ENCODE measurements around the gene DISC1.
"Not testable (repeated sequence)": the region's sequence is repeated elsewhere in the genome, so short reads cannot be mapped to it uniquely, and the experiment has no call there.

DISC1 gene

DNA sequence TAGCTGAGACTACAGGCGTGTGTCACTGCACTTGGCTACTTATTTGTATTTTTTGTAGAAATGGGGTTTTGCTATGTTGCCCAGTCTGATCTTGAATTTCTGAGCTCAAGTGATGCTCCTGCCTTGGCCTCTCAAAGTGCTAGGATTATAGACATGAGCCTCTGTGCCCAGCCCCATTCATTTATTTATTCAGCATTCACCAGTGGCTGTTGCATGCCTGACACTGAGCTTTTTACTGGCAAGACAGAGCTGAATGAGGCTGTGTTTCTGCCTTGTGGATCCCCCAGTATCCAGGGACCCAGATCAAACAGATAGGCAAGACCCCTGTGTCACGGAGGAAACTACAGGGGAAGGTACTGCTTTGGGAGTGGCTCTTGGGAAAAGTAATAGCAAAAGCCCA is 109.4 kb downstream of the DISC1 start:
- DNase-seq, result no peak

DNA sequence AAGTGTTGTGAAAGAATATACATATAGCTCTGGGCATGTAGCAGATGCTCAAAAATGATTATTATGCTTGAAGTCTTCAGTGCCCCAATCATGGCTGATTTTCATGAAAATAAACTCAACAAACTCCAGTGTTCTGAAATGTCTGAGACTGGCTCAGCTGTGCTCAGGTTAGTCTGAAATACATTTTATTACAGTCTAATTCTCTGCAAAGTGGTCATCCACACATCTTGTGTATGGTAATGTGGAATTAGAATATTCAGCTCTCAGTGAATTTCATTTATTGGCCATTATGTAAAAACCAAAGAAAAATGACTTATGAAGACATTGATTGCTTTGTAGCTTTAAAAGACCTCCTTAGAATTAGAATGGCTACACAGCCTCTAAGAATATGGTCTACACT is 109.9 kb downstream of the DISC1 start:
- DNase-seq, result no peak

- DNase-seq, result no peak
Observed at GRCh38 chr1:231738554-231738953, 112.0 kb downstream of the DISC1 start.

- no peak for DNase-seq
Observed at GRCh38 chr1:231743966-231744365, 117.4 kb downstream of the DISC1 start.

DNA sequence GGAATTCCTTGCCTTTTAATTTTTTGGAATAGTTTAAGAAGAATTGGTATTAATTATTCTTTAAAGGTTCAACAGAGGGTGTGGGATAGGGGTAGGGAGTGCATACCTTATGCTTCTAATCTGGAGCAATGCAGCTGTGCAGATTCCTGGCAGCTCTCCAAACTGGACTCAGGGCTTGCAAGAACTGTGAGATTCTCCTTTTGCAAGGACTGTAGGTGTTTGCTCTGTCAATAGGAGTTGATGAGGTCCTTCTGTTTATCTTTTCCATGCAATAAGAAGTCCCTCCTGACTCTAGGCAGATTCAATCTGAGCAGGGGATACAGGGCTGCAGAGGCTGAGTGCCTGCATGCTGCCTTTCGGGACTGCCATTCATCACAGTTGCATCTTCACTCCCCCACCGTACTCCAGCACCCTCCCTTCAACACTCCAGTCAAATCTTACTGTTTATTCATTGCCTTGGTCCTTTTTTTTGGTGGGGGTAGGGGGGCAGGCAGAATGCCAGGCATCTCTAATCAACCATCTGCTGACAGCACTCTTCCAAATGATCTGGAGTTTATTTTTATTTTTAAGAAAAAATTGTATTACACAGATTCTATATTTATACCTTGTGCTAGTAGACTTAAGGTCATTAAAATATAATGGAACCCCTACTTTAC is 122.3 kb downstream of the DISC1 start:
- DNase-seq, result no peak

- no peak for DNase-seq
Observed at GRCh38 chr1:231750296-231750695, 123.7 kb downstream of the DISC1 start.

GRCh38 chr1:231750818-231751362 is 124.3 kb downstream of the DISC1 start:
- DNase-seq, result no peak

DNA sequence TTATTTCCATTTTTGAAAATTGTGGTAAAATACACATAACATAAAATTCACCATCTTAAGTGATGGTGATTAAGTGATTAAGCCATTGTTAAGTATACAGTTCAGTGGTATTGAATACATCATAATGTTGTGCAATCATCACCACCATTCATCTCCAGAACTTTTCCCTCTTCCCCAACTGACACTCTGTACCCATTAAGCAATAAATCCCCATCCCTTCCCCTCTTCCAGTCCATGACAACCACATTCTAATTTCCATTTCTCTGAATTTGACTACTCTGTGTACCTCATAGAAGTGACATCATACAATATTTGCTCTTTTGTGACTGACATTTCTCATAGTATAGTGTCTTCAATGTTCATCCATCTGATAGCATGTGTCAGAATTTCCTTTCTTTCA is 124.8 kb downstream of the DISC1 start:
- DNase-seq, result no peak

GRCh38 chr1:231753313-231753712 is 126.7 kb downstream of the DISC1 start:
- DNase-seq, result no peak

GRCh38 chr1:231757101-231757404 is 130.5 kb downstream of the DISC1 start:
- no peak for DNase-seq

GRCh38 chr1:231757759-231758158 is 131.2 kb downstream of the DISC1 start:
- DNase-seq, result no peak

GRCh38 chr1:231761252-231761651 is 134.7 kb downstream of the DISC1 start:
- no peak for DNase-seq

GRCh38 chr1:231761747-231762541 is 135.4 kb downstream of the DISC1 start:
- no peak for DNase-seq

- DNase-seq, result no peak
Observed at GRCh38 chr1:231763456-231763855, 136.9 kb downstream of the DISC1 start.

DNA sequence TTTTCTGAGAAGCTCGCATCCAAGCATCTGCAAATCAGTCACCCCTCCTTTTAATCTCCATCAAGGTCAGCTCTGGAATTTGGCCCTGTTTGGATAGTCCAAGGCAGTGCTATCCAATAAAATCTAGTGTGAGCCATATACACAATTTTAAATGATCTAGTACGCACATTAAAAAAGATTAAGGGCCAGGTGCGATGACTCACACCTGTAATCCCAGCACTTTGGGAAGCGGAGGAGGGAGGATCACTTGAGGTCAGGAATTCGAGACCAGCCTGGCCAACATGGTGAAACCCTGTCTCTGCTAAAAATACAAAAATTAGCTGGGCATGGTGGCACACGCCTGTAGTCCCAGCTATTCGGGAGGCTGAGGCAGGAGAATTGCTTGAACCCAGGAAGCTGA is 139.2 kb downstream of the DISC1 start:
- not testable (repeated sequence) for DNase-seq

- DNase-seq, result no peak
Observed at GRCh38 chr1:231767471-231767870, 140.9 kb downstream of the DISC1 start.

DNA sequence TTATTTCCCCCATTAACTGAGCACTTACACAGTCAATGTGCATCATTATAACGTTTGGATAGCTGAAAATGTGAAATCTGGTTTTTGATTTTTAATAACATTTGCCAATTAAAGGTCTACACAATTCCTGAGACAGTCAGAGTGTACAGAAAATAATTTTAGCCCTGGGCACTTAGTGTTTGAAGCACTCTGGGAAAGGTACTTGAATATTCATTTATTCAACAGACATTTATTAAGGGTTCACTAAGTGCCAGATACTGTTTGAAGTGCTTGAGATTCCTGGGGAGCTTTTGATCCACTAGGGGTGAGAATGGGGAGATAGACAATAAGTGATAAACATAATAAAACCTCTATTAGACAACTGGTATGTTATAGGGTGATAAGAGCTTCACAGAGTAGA is 141.8 kb downstream of the DISC1 start:
- no peak for DNase-seq

DNA sequence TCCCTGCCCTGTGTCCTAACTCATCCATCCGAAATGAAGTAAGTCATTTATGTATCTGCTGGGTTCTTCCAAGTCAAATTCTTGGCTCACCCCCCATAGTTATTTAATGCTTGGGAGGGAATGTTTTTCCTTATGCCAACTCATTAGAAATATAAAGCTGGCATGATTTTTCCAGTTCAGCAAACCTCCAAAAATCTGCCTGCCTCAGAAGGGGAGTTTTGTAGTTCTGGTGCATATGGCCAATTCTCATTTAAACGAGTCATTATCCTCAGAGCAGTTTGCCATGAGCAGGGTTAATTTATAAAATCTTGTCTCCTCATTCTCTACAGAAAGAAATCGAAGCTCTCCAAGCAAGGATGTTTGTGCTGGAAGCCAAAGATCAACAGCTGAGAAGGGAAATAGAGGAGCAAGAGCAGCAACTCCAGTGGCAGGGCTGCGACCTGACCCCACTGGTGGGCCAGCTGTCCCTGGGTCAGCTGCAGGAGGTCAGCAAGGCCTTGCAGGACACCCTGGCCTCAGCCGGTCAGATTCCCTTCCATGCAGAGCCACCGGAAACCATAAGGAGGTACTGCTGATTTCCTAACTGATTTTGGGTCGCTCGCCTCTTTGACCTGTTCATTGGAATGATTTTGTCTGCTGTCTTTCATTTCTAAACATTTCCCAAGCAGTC is 144.1 kb downstream of the DISC1 start:
- no peak for DNase-seq

DNA sequence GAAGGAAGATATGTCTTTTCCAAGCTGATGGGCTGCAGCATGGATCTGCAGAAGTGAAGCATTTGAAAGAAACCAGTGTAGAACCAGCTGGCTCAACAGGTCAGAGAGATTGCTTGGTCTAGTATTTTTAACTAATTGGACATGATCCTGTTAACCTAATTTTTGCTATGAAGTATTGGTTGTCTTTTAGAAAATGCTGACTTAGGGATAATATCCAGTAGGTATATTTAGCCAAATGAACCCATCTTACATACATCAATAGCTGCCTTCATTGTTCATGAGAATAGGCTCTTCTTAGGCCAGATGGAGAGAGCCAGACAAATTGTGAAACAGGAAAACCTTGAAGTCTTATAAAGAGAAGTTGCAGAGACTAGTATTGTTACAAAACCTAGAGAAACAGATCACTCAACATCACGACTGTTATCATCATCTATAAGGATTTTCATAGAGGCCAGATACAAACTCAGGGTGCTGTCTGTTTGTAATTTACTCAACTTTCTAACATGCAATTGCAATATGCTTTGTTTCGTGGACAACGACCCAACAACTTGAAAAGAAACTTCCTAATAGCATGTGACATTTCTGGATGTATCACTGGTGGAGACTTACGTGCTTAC is 148.2 kb downstream of the DISC1 start:
- no peak for DNase-seq

GRCh38 chr1:231776010-231776756 is 149.6 kb downstream of the DISC1 start:
- DNase-seq, result no peak

- no peak for DNase-seq
Observed at GRCh38 chr1:231776757-231777062, 150.1 kb downstream of the DISC1 start.

DNA sequence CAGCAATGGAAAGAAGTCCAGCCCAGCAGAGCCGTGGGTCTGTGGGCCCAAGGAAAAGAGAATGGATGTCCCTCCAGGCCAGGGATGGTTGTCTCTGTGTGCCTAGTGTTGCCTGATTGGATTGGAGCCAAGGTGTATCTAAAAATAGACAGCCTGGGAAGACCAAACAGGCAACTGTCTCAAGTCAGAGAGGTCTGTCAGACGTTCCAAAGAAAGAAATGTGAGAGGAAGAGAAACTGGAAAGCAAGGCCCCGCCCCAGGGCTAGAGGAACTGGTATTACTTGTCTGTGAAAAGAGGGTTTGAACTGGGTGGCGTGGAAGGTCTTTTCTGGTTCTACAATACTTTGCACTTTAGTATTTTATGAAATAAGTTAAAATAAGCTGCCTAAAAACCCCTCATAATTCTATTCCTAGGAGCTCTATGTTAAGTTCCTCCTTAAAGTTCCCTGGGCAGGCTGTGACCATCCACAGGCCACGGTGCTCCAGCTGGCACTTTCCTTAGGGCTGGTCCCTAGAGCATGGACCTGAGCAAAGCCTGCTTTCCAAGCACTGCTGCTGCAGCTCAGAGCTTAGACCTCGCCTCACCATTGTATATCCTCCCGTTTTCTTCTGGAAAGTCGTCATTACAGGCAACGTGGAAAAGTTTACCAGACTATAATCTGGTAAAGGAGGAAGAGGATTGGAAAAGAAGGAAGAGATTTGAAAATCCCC is 151.6 kb downstream of the DISC1 start:
- DNase-seq, result no peak

Measured in activated T-cell treated with anti-CD3 and anti-CD28 coated beads for 4 hours (primary cell).